ENCODE measurements around the gene HRAS.

DNA sequence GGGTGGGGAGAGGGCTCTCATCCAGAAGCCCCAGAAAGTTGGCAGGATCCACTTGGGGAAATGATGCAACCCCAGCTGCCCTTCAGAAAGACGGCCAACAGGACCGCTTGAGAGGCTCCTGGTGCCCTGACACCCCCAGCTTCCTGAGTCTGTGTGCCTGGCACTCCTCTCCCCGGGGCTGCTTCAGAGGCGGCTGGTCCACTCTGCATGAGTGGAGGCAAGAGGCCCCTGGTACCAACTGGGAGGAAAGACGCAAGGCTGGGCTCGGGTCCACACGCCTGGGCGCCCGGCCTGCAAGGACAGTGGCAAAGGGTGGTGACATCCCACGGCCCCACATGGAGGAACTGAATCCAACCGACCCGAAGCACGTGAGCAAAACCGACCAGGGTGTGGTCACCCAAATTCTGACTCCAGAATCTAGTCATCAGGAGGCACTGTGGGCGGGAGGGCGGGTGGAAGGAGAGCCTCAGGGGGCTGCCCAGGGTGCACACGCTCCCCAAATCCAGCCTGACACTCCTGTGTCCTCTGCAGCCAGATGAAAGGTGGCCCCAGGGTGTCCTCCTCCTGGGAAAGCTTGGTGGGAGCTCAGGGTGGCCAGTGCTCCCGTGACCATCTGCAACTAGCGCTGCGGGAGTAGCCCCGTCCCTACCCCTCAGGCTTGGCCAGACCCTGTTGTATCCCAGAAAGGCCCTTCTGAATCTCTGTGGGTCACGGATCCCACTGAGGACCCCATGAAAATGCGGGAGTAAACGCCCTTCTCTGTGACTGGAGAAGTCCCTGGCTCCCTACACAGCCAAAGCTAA, 32.0 kb downstream of the HRAS start:
- TF ChIP-seq, protein P1, sequence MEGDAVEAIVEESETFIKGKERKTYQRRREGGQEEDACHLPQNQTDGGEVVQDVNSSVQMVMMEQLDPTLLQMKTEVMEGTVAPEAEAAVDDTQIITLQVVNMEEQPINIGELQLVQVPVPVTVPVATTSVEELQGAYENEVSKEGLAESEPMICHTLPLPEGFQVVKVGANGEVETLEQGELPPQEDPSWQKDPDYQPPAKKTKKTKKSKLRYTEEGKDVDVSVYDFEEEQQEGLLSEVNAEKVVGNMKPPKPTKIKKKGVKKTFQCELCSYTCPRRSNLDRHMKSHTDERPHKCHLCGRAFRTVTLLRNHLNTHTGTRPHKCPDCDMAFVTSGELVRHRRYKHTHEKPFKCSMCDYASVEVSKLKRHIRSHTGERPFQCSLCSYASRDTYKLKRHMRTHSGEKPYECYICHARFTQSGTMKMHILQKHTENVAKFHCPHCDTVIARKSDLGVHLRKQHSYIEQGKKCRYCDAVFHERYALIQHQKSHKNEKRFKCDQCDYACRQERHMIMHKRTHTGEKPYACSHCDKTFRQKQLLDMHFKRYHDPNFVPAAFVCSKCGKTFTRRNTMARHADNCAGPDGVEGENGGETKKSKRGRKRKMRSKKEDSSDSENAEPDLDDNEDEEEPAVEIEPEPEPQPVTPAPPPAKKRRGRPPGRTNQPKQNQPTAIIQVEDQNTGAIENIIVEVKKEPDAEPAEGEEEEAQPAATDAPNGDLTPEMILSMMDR (IDR thresholded peaks at IDR 0.05 in 8 of 11, conservative IDR thresholded peaks at IDR 0.05 in 3 of 11) = no peak
- peak; percentile 27 to 71 (median 53) for TF ChIP-seq POLR2AphosphoS5 (IDR thresholded peaks at IDR 0.05)

Data from spleen (tissue), 7 donors.